Glutamatergic neuron (in vitro differentiated cells): ENCODE measurements around the gene TLR8. TPM values are rescaled to one million over a fixed set of nuclear protein-coding genes. Genes with fewer than 3 reads are reported as not detected.

Source experiments
- DNase-seq: peaks from one replicate; pipeline ENCODE4 v3.0.0; 2022
- H3K27ac Mint-ChIP-seq: one replicate; pipeline ENCODE4 v1.8.0; 2020; ENCODE audit warnings: mild to moderate bottlenecking, mixed read lengths, inconsistent platforms; ENCODE audit not compliant: unreplicated experiment
- H3K27me3 Mint-ChIP-seq: one replicate; pipeline ENCODE4 v1.8.0; 2020; ENCODE audit warnings: mild to moderate bottlenecking, moderate library complexity, mixed read lengths, inconsistent platforms; ENCODE audit not compliant: unreplicated experiment
- H3K36me3 Mint-ChIP-seq: one replicate; pipeline ENCODE4 v1.8.0; 2020; ENCODE audit warnings: mild to moderate bottlenecking, mixed read lengths, inconsistent platforms; ENCODE audit not compliant: unreplicated experiment
- H3K4me1 Mint-ChIP-seq: one replicate; pipeline ENCODE4 v1.8.0; 2020; ENCODE audit warnings: mild to moderate bottlenecking, low read depth, mixed read lengths, inconsistent platforms; ENCODE audit not compliant: unreplicated experiment
- H3K4me3 Mint-ChIP-seq: one replicate; pipeline ENCODE4 v1.8.0; 2020; ENCODE audit warnings: mild to moderate bottlenecking, mixed read lengths, inconsistent platforms; ENCODE audit not compliant: unreplicated experiment
- H3K9me3 Mint-ChIP-seq: one replicate; pipeline ENCODE4 v1.8.0; 2020; ENCODE audit warnings: mild to moderate bottlenecking, moderate library complexity, mixed read lengths, inconsistent platforms; ENCODE audit not compliant: unreplicated experiment
- total RNA-seq: library from RNA; stranded (reverse); fragmentation: NEBNext Ultra II Directional; extraction: Animal tissue kit (Norgen Biotek cat#: 25700); gene quantifications from one replicate; pipeline ENCODE4 v1.2.1, GENCODE V29; 2021; ENCODE audit not compliant: unreplicated experiment
- TF ChIP-seq, protein P1 (sequence below): fragments of 200-600 bp; sonication (generic); IDR thresholded peaks from one replicate; pipeline ENCODE4 v1.5.0; 2021; ENCODE audit not compliant: partially characterized antibody, unreplicated experiment

The TLR8 gene
- total RNA-seq, 1 donor from 2014 or later = not detected

DNA sequence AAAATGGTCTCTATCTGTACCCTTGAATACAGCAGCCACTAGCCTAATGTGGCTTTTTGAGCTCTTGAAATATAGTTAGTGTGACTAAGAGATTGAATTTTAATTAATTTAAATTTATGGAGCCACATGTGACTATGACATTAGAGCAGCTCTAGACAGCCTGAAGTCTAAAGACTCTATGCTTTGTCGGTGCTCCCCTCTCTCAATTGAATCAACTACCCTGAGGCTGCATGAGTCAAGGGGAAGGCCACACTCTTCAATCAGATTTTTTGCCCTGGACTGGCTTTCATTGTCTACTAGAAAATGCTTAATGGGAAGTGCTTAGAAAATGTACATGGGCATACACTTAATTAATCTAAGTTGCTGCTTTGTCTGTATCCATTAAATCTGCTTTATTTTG, 27.9 kb upstream of the TLR8 start:
- H3K36me3 Mint-ChIP-seq = no peaks in the 10 kb centered on the region
- H3K27ac Mint-ChIP-seq = no peak overlapping the region
- H3K9me3 Mint-ChIP-seq = peaks cover 2% of the 10 kb centered on the region

DNA sequence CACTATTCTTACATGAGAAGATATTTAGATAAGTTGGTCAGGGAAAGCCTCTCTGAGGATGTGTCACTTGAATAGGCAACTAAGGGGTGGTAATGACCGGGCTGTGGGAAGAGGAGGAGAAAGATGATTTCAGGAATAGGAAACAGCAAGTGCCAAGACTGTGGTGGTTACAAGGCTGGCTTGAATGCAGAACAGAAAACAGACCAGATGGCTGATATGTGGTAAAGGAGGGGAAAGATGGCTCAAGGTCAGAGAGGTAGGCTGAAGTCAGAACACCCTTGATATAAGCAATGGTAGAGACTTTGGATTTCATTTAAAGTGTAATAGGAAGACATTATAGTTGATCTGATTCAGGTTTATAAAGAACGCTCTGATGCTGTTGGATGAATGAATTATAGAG, 24.5 kb upstream of the TLR8 start:
- peaks cover 2% of the 10 kb centered on the region for H3K9me3 Mint-ChIP-seq
- H3K4me3 Mint-ChIP-seq = no peak overlapping the region
- H3K27me3 Mint-ChIP-seq = peaks cover 5% of the 10 kb centered on the region
- no peaks in the 10 kb centered on the region for H3K36me3 Mint-ChIP-seq
- H3K27ac Mint-ChIP-seq = no peak overlapping the region
- H3K4me1 Mint-ChIP-seq = peaks cover 8% of the 10 kb centered on the region
- no peak for DNase-seq
- TF ChIP-seq, protein P1, sequence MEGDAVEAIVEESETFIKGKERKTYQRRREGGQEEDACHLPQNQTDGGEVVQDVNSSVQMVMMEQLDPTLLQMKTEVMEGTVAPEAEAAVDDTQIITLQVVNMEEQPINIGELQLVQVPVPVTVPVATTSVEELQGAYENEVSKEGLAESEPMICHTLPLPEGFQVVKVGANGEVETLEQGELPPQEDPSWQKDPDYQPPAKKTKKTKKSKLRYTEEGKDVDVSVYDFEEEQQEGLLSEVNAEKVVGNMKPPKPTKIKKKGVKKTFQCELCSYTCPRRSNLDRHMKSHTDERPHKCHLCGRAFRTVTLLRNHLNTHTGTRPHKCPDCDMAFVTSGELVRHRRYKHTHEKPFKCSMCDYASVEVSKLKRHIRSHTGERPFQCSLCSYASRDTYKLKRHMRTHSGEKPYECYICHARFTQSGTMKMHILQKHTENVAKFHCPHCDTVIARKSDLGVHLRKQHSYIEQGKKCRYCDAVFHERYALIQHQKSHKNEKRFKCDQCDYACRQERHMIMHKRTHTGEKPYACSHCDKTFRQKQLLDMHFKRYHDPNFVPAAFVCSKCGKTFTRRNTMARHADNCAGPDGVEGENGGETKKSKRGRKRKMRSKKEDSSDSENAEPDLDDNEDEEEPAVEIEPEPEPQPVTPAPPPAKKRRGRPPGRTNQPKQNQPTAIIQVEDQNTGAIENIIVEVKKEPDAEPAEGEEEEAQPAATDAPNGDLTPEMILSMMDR = no peak

More for the DNA sequence above, 27.9 kb upstream of the TLR8 start:
- TF ChIP-seq, protein P1 = no peak
- no peak for DNase-seq
- no peak overlapping the region for H3K4me3 Mint-ChIP-seq
- H3K27me3 Mint-ChIP-seq = peaks cover 2% of the 10 kb centered on the region
- H3K4me1 Mint-ChIP-seq = no peaks in the 10 kb centered on the region

DNA sequence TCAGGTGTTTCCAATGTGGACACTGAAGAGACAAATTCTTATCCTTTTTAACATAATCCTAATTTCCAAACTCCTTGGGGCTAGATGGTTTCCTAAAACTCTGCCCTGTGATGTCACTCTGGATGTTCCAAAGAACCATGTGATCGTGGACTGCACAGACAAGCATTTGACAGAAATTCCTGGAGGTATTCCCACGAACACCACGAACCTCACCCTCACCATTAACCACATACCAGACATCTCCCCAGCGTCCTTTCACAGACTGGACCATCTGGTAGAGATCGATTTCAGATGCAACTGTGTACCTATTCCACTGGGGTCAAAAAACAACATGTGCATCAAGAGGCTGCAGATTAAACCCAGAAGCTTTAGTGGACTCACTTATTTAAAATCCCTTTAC, 20.9 kb upstream of the TLR8 start:
- no peak overlapping the region for H3K4me3 Mint-ChIP-seq
- H3K27ac Mint-ChIP-seq = no peak overlapping the region
- peak; percentile 13 for DNase-seq
- peaks cover 5% of the 10 kb centered on the region for H3K27me3 Mint-ChIP-seq
- TF ChIP-seq, protein P1 = no peak
- peaks cover 8% of the 10 kb centered on the region for H3K4me1 Mint-ChIP-seq
- no peaks in the 10 kb centered on the region for H3K36me3 Mint-ChIP-seq
- H3K9me3 Mint-ChIP-seq = peaks cover 2% of the 10 kb centered on the region

DNA sequence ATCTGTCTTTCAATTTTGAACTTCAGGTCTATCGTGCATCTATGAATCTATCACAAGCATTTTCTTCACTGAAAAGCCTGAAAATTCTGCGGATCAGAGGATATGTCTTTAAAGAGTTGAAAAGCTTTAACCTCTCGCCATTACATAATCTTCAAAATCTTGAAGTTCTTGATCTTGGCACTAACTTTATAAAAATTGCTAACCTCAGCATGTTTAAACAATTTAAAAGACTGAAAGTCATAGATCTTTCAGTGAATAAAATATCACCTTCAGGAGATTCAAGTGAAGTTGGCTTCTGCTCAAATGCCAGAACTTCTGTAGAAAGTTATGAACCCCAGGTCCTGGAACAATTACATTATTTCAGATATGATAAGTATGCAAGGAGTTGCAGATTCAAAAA, 19.9 kb upstream of the TLR8 start:
- H3K27ac Mint-ChIP-seq = no peak overlapping the region
- H3K4me1 Mint-ChIP-seq = peaks cover 8% of the 10 kb centered on the region
- peaks cover 2% of the 10 kb centered on the region for H3K9me3 Mint-ChIP-seq
- no peaks in the 10 kb centered on the region for H3K36me3 Mint-ChIP-seq
- H3K4me3 Mint-ChIP-seq = no peak overlapping the region
- TF ChIP-seq, protein P1 = no peak
- no peak for DNase-seq
- H3K27me3 Mint-ChIP-seq = peaks cover 5% of the 10 kb centered on the region

DNA sequence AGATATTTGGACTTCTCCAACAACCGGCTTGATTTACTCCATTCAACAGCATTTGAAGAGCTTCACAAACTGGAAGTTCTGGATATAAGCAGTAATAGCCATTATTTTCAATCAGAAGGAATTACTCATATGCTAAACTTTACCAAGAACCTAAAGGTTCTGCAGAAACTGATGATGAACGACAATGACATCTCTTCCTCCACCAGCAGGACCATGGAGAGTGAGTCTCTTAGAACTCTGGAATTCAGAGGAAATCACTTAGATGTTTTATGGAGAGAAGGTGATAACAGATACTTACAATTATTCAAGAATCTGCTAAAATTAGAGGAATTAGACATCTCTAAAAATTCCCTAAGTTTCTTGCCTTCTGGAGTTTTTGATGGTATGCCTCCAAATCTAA, 19.3 kb upstream of the TLR8 start:
- no peak overlapping the region for H3K27ac Mint-ChIP-seq
- TF ChIP-seq, protein P1 = no peak
- no peak for DNase-seq
- H3K9me3 Mint-ChIP-seq = no peaks in the 10 kb centered on the region
- no peaks in the 10 kb centered on the region for H3K36me3 Mint-ChIP-seq
- peaks cover 8% of the 10 kb centered on the region for H3K4me1 Mint-ChIP-seq
- H3K4me3 Mint-ChIP-seq = no peak overlapping the region
- H3K27me3 Mint-ChIP-seq = peaks cover 3% of the 10 kb centered on the region
